Muscle layer of duodenum (tissue), 2 donors: ENCODE data around the gene LAMA3.
A peak's percentile ranks its signal among the peaks of the same experiment; 100 is the strongest.

Experiments used
- H3K27ac ChIP-seq: one replicate; pipeline ENCODE4 v1.7.0; 2013; ENCODE audit warnings: mild to moderate bottlenecking, low read length
- H3K27me3 ChIP-seq: one replicate; pipeline ENCODE4 v1.7.0; 2013; ENCODE audit warnings: low read depth, mild to moderate bottlenecking, control low read depth, low read length
- H3K36me3 ChIP-seq, 2 donors: one replicate each; pipeline ENCODE4 v1.7.0; 2013; ENCODE audit warnings: low read length in 2 of 2, control low read depth in 1 of 2, mild to moderate bottlenecking in 1 of 2; ENCODE audit not compliant: insufficient read depth in 2 of 2, control insufficient read depth in 1 of 2
- H3K4me1 ChIP-seq, 2 donors: one replicate each; pipeline ENCODE4 v1.7.0; 2013; ENCODE audit warnings: low read length in 2 of 2, mild to moderate bottlenecking in 2 of 2, control low read depth in 1 of 2, moderate library complexity in 1 of 2; ENCODE audit not compliant: insufficient read depth in 2 of 2, control insufficient read depth in 1 of 2
- H3K4me3 ChIP-seq, 2 donors: one replicate each; pipeline ENCODE4 v1.7.0; 2013; ENCODE audit warnings: low read length in 2 of 2, low read depth in 1 of 2, mild to moderate bottlenecking in 1 of 2
- H3K9me3 ChIP-seq, 2 donors: one replicate each; pipeline ENCODE4 v1.7.0; 2013; ENCODE audit warnings: low read length in 2 of 2, control low read depth in 1 of 2, mild to moderate bottlenecking in 1 of 2; ENCODE audit not compliant: control insufficient read depth in 1 of 2
- donor health status: healthy.

Gene LAMA3

DNA sequence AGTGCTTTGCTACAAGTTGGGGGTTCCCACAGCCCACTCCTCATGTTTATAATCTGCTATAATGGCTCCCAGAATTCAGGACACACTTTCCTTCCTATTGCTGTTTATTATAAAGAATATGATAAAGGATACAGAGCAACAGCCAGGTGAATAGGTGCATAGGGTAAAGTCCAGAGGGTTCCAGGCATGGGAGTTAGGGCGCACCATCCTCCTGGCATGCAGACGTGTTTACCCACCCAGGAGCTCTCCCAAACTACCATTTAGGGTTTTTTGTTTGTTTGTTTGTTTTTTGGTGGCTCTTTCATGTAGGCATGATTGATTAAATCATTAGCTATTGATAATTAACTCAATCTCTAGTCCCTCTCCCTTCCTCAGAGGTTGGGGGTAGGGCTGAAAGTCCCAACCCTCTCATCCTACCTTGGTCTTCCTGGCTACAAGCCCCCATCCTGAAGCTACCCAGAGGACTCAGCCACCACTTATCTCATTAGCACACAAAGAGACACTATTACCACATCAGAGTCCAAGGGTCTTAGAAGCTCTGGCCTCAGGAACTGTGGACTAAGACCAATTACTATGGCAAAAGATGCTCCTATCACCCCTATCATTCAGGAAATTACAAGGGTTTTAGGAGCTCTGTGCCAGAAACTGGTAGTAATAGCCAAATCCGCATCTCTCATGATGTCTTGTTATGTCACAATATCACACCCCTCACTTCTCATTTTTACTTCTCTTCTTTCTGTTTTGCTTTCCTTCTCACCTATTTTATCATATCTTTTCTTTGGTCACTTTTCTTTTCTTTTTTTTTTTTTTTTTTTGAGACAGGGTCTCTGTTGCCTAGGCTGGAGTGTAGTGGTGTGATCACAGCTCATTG, 170.4 kb downstream of the LAMA3 start:
- H3K27ac ChIP-seq, result no peak overlapping the region
- no peaks in the 10 kb centered on the region for H3K27me3 ChIP-seq
- H3K9me3 ChIP-seq, result no peaks in the 10 kb centered on the region
- peaks cover 0 to 4% of the 10 kb centered on the region in 2 donors for H3K4me1 ChIP-seq
- H3K4me3 ChIP-seq, result no peak overlapping the region
- H3K36me3 ChIP-seq, result no peaks in the 10 kb centered on the region

DNA sequence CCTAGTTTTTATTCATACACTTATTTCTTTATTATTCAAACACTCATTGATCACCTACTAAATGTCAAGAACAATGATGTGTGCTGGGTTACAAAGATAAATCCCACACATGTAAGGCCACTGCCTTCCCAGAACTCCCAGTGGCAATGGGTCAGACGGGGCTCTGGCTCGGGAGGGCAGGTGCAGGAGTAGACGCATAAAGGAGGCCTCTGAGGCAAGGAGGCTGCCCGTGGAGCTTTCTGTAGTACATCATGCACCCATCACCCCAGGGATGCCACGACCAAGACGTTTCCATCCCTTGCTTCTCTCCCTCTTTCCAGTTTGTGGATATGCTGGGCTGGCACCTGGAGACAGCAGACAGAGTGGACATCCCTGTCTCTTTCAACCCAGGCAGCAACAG, 172.1 kb downstream of the LAMA3 start:
- no peaks in the 10 kb centered on the region for H3K9me3 ChIP-seq
- H3K4me1 ChIP-seq, result peaks cover 0 to 4% of the 10 kb centered on the region in 2 donors
- no peak overlapping the region for H3K27ac ChIP-seq
- no peaks in the 10 kb centered on the region for H3K36me3 ChIP-seq
- H3K4me3 ChIP-seq, result no peak overlapping the region
- H3K27me3 ChIP-seq, result no peaks in the 10 kb centered on the region

DNA sequence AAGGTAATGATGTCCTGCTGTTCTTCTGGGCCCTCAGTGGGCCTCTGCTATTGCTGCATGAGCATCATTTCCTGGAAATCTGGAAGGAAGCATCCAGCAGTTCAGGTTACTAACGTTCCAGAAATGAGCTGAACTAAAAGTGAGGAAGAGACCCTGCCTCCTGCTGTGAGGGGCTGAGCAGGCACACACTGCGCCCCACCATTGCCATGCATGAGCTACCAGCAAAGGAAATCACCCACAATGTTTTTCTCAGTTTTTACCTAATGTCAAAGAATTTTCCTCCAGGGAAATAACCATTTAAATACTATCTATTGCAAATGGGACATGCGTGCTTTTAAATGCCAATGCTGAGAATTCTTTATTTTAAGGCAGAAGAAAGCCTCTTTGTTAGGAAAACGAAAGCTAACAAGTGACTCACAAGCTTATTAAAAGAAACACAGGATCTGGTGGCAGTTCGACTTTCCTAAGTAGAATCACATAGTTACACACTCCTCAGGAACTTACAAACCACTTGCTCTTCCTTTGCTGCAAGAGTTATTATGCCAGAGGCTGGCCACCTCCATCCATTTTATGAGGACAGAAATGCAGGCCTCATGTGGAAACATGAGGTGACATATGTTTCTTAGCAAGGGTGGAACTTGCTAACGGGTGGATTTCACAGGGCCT, 172.7 kb downstream of the LAMA3 start:
- no peaks in the 10 kb centered on the region for H3K36me3 ChIP-seq
- H3K27ac ChIP-seq, result no peak overlapping the region
- no peaks in the 10 kb centered on the region for H3K27me3 ChIP-seq
- H3K4me3 ChIP-seq, result no peak overlapping the region
- H3K4me1 ChIP-seq, result peaks cover 0 to 4% of the 10 kb centered on the region in 2 donors
- no peaks in the 10 kb centered on the region for H3K9me3 ChIP-seq

DNA sequence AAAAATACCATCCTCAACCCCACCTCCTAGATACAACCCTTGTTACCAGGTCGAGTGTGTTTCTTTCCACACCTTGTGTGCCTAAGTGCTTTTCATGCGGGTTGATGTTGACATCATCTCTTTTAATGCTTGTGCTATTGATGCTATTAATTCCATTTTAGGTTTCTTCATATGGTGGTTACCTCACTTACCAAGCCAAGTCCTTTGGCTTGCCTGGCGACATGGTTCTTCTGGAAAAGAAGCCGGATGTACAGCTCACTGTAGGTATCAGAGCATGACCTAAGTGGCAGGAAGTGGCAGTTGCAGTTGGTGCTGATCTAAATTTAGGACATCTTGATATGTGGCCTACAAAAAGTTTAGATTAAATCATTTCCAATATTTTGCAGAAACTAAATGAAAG, 175.4 kb downstream of the LAMA3 start:
- Histone ChIP-seq H3K4me3 (no peak overlapping the region), H3K36me3 (no peaks in the 10 kb centered on the region), H3K4me1 (peaks cover 0 to 4% of the 10 kb centered on the region in 2 donors), H3K9me3 (no peaks in the 10 kb centered on the region), H3K27ac (no peak overlapping the region), H3K27me3 (no peaks in the 10 kb centered on the region)

DNA sequence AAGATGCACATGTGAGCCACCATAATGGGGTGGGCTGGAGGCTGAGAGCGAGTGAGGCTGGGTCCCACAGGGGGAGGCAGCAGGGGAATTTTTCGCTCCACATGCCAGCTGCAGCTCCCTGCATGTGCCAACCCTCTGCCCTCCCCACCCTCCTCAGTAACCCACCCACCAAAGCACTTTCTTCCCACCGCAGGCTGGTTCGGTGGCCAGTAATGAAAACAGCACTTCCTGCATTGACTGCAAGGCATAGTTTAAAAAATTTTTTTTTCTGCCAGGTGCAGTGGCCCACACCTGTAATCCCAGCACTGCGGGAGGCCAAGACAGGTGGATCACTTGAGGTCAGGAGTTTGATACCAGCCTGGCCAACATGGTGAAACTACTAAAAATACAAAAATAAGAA, 177.8 kb downstream of the LAMA3 start:
- Histone ChIP-seq H3K9me3 (no peaks in the 10 kb centered on the region), H3K36me3 (no peaks in the 10 kb centered on the region), H3K4me1 (peaks cover 0 to 4% of the 10 kb centered on the region in 2 donors), H3K27ac (no peak overlapping the region), H3K27me3 (no peaks in the 10 kb centered on the region), H3K4me3 (no peak overlapping the region)

DNA sequence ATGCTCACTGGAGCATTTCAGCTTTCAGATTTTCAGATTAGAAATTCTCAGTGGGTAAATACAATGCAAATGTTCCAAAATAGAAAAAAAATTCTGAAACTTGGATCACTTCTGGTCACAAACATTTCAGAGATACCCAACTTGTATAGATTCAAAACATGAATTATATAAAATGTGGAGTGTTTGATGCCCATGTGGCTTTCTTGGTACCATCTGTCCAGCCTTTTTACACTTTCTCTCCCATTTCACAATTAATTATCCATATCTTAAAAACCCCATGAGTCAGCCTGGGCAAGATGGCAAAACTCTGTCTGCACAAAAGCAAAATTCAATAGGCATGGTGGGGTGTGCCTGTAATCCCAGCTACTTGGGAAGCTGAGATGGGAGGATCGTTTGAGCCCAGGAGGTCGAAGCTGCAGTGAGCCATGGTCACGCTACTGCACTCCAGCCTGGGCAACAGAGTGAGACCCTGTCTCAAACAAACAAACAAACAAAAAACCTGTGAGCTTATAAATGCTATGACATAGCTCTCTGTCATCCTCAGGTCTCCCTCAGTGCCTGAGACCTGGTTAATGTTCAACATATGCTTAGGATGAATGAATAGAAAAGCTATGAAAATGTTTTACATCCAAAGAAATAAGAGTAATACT, 179.0 kb downstream of the LAMA3 start:
- Histone ChIP-seq H3K27me3 (no peaks in the 10 kb centered on the region), H3K4me3 (no peak overlapping the region), H3K4me1 (no peaks in the 10 kb centered on the region), H3K9me3 (no peaks in the 10 kb centered on the region), H3K36me3 (no peaks in the 10 kb centered on the region), H3K27ac (no peak overlapping the region)

DNA sequence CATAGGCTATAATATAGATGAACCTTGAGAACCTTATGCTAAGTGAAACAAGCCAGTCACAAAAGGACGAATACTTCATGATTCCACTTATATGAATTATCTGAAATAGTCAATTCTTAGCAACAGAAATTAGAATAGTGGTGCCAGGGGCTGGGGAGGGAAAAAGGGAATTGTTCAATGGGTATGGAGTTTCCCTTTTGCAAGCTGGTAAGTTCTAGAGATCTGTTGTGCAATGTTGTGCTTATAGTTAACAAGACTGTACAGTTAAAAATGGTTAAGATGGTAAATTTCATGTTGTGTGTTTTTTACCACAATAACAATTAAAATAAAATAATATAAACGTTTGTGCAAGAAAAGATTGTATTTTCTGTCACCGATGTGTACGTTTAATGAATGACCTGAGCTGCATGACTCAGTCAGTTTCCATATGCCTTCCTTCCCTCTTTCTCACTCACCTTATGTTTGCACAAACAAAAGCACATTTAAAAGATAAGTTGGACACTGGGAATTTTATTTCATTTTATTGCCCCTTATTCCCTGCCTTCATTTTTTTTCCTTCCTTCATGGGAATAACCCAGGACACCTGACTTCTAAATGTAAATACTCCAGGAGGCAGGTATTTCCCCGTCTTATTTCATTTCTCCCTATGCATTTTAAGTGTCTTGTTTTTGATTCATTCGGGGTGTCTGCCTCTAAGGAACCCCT, 181.6 kb downstream of the LAMA3 start:
- Histone ChIP-seq H3K36me3 (no peaks in the 10 kb centered on the region), H3K9me3 (no peaks in the 10 kb centered on the region), H3K4me1 (no peaks in the 10 kb centered on the region), H3K4me3 (no peak overlapping the region), H3K27me3 (no peaks in the 10 kb centered on the region), H3K27ac (no peak overlapping the region)

DNA sequence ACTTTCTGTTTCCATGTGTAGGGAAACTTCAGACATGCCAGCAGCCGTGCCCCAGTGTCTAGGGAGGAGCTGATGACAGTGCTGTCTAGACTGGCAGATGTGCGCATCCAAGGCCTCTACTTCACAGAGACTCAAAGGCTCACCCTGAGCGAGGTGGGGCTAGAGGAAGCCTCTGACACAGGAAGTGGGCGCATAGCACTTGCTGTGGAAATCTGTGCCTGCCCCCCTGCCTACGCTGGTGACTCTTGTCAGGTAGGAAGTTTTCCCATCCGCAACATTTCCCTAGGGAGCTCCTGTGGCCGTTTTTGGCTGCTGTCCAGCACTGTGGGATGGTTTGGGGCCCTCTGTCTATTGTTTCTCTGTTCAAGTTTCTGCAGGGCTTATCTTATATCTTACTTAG, 182.2 kb downstream of the LAMA3 start:
- Histone ChIP-seq H3K4me1 (no peaks in the 10 kb centered on the region), H3K9me3 (no peaks in the 10 kb centered on the region), H3K27ac (no peak overlapping the region), H3K4me3 (no peak overlapping the region), H3K27me3 (no peaks in the 10 kb centered on the region), H3K36me3 (no peaks in the 10 kb centered on the region)

DNA sequence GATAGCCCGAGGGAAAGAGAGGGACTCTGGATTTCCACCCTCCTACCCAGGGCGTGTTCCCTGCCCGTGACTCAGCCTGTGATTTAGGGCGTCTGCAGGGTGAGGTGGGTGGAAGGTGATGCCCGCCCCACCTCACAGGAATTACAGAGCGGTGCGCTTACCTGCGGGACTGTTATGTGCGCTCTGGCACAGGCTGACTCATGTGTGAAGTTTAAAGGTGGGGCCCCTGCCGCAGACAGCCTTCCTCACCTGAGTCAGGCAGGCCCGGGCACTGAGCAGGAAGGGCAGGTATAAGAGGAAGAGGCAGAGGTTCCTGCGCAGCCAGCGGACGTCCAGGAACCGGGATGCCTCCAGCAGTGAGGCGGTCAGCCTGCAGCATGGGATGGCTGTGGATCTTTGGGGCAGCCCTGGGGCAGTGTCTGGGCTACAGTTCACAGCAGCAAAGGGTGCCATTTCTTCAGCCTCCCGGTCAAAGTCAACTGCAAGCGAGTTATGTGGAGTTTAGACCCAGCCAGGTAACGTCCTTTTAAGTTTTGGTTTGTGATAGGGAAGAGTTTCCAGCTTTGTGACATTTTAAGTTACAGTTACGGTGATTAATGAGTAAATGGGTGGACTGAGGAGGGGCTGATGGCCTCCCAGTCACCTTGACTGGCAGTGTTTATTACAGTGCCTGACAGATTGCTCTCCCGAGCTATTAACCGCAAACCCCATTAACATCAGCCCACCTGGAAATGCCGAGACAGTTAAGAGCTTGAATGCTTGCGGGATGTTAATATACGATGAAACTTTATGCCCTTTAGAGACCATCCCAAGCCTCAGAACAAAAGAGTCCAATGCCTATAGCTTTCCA, 183.7 kb downstream of the LAMA3 start:
- H3K4me3 ChIP-seq, result peak overlapping the region in 1 of 2 donors; percentile 61

DNA sequence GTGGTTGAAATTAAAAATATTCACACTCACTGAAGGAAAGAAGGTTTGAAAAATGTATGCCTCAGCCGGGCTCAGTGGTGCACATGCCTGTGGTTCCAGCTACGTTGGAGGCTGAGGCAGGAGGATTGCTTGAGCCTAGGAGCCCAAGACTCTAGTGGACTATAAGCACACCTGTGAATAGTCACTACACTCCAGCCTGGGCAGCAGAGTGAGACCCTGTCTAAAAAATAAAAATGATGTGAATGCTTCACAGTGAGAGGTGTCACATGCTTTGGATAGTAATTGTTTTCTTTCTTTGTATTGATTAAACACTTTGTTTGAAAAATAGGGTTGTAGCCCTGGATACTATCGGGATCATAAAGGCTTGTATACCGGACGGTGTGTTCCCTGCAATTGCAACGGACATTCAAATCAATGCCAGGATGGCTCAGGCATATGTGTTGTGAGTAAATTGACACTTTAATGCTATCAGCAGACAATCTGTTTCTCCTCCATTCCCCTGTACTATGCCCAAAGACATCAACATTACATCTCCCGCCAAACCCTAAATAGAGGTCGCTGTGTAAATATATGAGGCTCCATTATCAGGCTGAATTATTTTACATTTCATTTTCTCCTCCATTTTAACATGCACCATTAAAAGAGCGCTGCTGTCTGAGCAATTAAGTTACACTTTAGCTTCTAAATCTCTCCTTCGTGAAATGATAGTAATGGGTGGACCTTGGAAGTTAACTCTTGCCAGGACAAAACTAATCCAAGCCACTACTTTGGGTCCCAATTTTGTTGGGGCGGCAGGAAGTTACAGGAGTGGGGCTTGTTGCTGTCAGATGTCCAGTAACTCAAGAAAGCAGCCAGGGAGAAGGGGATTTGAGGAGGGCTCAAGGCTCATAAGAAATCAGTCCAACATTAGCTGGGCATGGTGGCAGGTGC, 187.0 kb downstream of the LAMA3 start:
- Histone ChIP-seq H3K4me1 (no peaks in the 10 kb centered on the region), H3K27me3 (no peaks in the 10 kb centered on the region), H3K27ac (no peak overlapping the region), H3K4me3 (no peak overlapping the region), H3K36me3 (no peaks in the 10 kb centered on the region), H3K9me3 (no peaks in the 10 kb centered on the region)

More for the DNA sequence above, 183.7 kb downstream of the LAMA3 start:
- no peaks in the 10 kb centered on the region for H3K36me3 ChIP-seq
- peak overlapping the region; percentile 81 for H3K27ac ChIP-seq
- H3K27me3 ChIP-seq, result no peaks in the 10 kb centered on the region
- H3K9me3 ChIP-seq, result no peaks in the 10 kb centered on the region
- H3K4me1 ChIP-seq, result no peaks in the 10 kb centered on the region
